ELR (cell line): Measurements from ENCODE around the gene PFN3.
A peak's percentile ranks its signal among the peaks of the same experiment; 100 is the strongest.
"Not testable (repeated sequence)": the region's sequence is repeated elsewhere in the genome, so short reads cannot be mapped to it uniquely, and the experiment has no call there.

ENCODE experiments used
- DNase-seq: peaks from one replicate; pipeline ENCODE4 v3.0.0-alpha.2; 2015; ENCODE audit warnings: low read depth

PFN3 gene

GRCh38 chr5:177372034-177372896 is 28.2 kb downstream of the PFN3 start:
- no peak for DNase-seq

DNA sequence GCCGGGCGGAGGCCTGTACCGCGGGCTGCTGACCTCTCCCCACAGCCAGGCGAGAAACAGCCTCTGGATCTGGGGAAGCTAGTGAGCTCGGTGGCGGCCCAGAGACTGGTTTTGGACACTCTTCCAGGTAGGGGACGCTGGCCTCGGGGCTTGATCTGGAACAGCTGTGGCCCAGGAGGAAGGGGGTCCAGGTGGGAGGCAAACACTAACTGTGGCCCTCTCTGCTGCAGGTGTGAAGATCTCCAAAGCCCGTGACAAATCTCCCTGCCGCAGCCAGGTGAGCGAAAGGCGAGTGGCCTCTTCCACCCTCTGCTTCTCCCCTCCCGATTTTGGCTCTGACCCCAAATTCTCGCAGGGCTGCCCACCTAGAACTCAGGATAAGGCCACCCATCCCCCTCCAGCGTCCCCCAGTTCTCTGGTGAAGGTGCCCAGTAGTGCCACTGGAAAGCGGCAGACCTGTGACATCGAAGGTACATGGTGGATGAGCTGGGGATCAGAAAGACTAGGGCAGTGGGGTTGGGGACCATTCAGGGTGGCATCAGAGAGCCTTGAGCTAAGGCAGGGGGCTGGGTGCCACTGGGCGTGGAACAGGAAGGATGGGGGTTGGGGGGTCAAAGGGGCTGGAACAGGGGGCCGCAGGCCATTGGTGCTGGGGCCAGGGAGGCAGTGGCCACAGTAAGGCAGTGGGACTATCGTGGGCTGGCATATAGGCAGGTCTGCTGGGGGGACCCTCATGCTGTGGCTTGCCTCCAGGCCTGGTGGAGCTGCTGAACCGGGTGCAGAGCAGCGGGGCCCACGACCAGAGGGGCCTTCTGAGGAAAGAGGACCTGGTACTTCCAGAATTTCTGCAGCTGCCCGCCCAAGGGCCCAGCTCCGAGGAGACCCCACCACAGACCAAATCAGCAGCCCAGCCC is 29.1 kb downstream of the PFN3 start:
- DNase-seq = no peak

DNA sequence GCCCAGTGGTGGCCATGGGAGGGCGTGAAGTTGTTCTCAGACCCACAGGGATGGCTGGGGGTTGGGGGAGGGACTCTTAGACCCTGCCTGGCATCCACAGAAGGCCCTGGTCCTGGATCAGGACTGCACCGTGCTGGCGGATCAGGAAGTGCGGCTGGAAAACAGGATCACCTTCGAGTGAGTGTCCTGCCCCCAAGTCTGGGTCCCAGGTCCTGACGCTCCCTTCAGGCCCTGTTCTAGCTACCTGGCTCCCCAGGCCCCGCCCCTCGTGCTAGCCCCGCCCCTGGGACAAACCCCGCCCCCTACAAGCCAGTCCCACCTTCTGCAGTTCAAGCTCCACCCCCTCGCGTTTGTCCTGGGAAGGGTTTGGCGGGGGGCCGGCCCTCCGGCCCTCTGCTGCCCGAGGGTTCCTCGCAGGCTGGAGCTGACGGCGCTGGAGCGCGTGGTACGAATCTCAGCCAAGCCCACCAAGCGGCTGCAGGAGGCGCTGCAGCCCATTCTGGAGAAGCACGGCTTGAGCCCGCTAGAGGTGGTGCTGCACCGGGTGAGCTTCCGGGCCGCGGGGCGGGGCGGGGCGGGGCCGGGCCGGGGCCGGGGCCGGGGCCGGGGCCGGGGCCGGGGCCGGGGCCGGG is 29.9 kb downstream of the PFN3 start:
- peak; percentile 80 for DNase-seq

DNA sequence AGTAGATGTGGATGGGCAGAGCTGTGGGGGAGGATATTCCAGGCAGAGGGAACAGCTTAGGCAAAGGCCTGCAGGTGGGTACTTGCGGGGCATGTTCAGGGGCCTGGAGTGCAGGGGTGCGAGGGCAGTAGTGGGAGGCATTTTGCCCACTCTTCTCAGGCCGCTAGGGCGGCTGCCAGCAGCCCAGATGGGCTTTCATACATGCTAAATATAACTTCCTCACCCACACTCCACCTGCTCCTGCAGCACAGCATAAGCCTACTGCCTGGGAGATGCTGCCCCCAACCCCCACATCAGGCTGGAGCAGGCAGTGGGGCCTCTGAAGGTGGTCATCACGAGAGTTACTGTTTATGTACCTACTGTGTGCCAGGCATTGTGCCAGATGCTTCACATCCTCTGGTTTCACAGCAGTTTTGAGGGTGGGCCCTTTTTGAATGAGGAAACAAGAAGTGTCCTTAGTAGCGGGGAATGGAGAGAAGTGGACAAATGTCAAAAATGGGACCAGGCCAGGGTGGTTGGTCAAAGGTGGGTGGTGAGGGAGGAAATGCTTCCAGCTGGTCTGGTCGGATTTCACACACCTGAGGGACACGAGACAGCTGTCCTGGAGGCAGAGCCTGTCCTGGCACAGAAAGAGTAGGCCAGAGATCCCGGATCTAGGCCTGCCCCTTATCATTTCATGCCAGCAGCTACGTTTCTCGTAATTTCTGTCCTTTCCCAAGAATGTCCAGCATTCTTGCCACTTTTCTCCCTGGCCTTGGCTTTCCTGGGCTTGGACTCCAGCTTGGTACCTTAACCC is 30.6 kb downstream of the PFN3 start:
- DNase-seq = no peak

DNA sequence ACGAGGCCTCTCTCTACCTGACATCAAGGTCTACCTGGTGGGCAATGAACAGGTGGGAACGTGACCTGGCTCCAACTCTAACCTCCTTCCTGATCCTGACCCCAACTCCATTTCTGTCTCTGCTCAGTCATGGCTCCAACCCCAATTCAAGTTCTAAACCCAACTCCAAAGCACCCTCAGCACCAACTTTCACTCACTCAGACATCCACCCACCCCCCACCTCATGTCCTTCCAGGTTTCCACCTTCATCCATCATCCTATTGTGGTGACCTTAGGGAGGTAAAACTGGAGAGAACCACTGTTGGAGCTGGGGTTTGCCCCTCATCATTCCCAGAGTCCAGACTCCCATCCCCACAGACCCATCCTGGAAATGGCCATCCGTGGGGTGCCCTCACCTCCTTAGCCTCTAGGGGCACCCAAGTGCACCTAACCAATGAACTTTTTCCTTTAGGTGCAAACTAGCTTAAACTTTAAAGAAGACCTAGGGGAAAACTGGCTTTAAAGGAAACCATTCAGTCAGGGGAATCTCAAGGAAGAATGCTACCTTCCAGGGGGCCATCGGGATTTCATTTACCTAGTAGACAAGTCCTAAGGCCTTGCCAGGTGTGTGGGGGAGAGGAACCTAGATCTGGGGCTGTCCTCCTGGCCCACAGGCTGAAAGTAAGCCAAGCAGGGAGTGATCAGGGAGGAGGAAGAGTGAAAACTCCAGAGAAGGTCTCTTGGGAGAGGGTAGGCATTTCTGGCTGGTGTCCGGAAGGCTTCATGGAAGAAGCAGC is 31.4 kb downstream of the PFN3 start:
- peak; percentile 67 for DNase-seq

- no peak for DNase-seq
Observed at GRCh38 chr5:177367981-177368868, 32.2 kb downstream of the PFN3 start.

DNA sequence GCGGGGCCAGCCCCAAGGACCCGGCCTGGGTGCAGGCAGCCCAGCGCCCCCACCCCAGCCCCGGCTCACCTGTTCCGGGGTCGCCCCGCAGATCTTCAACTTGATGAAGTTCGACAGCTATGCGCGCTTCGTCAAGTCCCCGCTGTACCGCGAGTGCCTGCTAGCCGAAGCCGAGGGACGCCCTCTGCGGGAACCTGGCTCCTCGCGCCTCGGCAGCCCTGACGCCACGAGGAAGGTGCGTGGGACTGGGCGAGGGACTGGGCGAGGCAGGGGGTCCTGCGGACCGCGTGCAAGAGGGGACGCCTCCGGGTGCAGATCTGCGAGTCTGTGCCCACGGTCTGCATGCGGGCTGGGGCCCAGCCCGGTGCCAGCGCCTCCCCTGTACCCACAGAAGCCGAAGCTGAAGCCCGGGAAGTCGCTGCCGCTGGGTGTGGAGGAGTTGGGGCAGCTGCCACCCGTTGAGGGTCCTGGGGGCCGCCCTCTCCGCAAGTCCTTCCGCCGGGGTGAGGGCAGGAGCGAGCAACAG is 33.1 kb downstream of the PFN3 start:
- no peak for DNase-seq

- peak; percentile 86 for DNase-seq
Observed at GRCh38 chr5:177366528-177367322, 33.7 kb downstream of the PFN3 start.

DNA sequence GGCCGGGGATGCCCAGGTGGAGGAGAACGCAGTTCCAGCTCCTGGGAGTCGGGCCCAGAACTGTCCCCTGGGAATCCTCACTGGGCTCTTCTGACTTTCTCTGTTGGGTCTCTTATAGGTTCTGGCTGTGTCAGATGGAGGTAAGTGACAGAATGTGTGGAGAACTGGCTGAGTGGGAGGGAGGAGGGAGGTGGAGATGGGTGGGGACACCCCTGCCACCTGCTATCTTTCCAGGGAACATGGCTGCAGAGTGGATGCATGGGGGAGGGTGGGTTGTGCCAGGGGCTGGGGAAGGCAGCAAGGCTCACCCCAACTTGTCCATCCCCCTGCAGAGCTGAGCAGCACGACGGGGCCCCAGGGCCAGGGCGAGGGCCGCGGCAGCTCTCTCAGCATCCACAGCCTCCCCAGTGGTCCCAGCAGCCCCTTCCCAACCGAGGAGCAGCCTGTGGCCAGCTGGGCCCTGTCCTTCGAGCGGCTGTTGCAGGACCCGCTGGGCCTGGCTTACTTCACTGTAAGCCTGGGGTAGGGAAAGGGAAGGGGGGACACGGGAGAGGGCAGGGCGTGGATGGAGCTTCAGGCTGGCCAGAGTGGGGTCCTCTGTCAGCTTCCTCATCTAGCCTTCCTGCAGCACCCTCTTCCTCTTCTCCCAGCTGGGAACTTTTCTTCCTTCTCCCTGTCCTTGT is 34.5 kb downstream of the PFN3 start:
- no peak for DNase-seq

GRCh38 chr5:177364159-177364962 is 36.1 kb downstream of the PFN3 start:
- DNase-seq = peak; percentile 53

DNA sequence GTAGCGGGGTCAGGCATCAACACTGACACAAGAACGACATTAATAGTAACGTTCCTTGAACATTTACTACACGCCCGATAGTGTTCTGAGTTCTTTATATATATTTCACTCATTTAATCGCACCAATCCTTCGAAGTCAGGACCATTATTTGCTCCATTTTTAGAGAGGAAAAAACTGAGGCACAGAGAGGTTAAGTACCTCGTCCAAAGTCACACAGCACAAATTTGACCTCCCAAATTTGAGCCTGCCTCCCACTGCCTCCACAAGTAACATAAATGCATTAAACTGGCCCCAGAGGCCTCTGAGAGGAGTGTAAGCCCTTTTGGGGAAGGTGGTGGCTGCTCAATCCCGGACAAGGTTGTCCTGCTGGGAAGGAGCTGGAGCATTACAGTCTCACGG is 36.9 kb downstream of the PFN3 start:
- DNase-seq = no peak

GRCh38 chr5:177362610-177363507 is 37.6 kb downstream of the PFN3 start:
- DNase-seq = peak; percentile 60

DNA sequence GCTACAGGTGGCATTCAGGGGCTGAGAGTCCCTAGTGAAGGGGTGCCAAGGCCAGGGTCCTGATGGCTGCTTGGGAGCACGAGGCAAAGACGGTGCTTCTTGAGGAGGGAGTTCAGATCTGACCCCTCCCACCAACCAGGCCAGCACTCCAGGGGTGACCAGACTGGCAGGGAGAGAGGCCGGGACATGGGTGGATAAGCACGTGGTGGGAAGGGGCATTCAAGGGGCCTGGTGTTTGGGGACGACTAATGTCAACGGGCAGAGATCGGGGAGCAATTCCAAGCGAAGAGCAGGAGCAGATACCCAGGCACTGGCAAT is 38.2 kb downstream of the PFN3 start:
- no peak for DNase-seq

DNA sequence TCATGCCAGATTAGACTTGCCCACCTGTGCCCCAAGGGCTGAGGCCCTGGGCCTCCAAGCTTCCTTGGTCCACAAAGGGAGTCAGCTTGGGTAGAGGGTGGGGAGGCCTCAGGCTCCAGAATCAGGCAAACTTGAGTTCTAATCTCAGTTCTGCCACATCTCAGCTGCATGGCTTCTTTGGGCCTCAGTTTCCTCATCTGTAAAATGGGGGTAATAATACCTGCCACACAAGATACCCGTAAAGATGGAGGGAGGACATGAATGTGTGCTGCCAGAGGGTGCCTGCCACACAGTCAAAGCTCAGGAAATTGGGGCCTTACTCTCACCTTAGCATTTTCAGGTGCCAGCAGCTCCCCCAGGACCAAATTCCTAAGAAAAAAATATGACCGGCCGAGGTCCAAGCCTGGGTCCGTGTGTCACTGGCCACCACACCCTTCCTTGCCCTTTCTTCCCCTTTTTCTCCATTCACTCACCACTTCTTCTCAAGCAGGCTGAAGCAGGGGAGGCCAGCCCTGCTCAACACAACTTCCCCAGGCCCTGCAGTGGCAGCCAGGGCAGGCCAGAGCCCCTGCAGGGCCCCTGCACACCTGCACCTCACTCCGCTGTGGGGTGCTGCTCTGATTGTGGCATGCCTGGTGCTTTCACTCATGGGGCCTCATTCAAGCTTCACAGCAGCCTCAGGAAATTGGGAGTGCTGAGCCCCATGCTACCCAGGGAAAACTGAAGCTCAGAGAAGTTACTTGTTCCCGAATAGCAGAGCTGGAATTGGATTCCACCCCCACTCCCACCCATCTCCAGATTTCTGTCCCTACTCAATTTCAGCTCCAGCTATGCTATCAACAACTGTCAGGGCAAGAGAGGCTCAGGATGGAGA is 38.8 kb downstream of the PFN3 start:
- no peak for DNase-seq

GRCh38 chr5:177360740-177361139 is 39.7 kb downstream of the PFN3 start:
- not testable (repeated sequence) for DNase-seq
